GM21786 (cell line): ENCODE measurements around the gene DSCAML1.

Experiments used
- ATAC-seq: cut with Tn5 transposase; IDR thresholded peaks from one replicate; pipeline ENCODE4 v1.9.1; 2021; ENCODE audit not compliant: unreplicated experiment

Gene DSCAML1

DNA sequence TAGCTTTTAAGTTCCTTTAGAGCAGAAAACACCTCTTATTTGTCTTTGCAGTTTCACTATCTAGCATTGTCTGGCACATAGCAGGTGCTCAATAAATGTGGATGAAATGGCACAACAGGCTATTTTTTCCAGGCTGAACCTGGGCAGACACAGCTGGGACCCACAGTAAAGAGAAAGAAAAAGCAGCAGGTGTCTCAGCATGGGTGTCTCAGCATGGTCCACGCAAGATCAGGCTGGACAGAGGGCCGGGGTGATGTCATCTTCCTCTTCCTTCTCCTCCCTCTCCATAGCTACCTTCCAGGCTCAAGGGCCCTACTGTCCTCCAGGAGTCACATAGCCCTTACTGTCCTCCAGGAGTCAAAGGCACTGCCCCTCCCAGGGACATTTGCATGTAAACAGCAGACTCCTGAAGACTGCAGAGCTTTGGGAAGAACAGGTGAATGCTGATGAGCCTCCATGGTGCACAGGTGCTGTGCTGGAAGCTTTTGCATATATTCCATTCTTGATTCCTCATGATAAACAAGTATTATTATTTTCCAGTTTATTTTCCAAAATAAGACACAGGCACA, 65.2 kb downstream of the DSCAML1 start:
- ATAC-seq: no peak

DNA sequence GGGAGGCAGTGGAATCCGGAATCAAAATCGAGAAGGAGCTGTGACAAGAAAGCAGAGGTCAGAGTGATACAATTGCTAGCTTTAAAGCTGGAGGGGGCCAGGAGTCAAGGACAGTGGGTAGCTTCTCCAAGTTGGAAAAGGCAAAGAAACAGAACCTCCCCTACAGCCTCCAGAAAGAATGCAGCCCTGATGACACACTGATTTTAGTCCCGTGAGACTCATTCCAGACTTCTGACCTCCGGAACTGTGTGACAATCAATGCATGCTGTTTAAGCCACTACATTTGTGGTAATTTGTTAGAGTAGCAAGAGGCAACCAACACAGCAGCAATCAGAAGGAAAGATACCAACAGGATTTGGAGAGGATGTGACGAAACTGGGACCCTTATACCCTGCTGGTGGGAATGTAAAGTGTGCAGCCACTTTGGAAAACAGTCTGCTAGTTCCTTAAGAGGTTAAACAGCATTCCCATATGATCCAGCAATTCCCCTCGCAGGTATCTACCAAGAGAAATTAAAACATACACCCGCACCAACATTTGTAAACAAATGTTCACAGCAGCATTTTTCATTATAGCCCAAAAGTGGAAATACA, 66.7 kb downstream of the DSCAML1 start:
- ATAC-seq: no peak

DNA sequence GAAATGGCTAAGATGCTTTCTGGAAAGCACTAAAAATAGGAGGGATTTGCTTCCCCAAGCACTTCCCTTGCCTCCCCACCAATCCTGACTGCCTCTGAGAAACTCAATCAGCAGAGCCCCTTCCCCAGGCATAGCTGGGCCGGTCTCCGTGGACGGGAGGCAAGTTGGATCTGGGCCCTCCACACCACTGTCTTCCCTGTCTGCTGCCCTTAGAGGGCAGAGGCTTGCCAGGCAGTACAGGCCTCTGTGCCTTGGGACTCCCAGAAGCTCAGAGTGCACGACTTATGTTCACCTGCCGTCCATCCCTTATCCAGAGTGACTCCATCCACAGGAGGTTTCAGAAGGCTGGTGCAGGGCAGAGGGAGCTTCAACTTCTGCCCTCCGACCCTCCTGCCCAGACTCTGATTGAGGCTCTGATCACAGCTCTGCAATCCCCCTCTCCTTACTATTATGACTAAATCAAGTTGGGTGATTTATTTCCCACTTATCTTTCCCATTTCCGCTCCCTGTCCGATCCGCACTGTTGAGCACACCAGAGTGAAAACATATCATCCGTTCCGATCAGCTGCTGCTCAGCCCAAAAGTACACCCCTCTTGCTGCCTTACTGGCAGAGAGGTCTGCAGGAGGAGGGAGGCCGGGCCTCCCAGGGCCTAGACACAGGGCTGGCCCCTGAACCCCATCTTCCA, 71.8 kb downstream of the DSCAML1 start:
- ATAC-seq: no peak

DNA sequence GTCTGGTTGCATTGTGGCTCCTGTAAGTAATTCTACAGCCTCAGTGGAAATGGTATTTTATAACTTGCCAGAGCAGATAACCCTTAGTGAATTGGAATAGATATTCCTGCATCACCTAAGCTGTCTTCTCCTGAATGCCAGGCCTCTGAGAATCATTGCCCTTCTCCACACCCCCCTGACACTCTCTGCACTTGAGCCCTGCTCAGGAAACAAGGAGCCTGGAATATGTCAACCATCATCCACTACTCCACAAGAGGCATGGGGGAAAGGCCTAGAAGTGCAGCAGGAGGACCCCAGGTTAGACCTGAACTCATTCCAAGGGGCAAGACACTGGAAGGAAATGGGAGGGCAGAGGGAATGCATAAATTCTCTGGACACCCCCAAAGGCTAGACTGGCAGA, 72.4 kb downstream of the DSCAML1 start:
- no peak for ATAC-seq

DNA sequence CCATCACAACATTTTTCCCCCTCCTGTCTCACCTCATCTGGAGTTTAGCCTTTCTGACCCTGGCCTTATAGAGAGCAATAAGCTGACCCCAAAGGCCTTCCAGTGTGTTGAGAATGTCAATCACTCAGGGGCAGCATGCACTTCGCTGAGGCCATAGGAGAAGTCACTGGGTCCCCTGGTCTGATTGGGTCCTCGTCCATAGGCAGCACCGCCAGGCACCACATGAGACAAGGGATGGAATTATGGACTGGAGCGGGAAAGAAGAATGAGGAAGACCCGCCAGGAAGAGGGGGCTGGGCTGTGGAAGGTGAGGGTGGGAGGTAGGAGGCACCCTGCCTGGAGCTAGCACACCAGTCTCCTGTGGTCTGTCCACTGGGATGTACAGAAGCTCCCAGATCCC, 72.9 kb downstream of the DSCAML1 start:
- ATAC-seq: no peak

DNA sequence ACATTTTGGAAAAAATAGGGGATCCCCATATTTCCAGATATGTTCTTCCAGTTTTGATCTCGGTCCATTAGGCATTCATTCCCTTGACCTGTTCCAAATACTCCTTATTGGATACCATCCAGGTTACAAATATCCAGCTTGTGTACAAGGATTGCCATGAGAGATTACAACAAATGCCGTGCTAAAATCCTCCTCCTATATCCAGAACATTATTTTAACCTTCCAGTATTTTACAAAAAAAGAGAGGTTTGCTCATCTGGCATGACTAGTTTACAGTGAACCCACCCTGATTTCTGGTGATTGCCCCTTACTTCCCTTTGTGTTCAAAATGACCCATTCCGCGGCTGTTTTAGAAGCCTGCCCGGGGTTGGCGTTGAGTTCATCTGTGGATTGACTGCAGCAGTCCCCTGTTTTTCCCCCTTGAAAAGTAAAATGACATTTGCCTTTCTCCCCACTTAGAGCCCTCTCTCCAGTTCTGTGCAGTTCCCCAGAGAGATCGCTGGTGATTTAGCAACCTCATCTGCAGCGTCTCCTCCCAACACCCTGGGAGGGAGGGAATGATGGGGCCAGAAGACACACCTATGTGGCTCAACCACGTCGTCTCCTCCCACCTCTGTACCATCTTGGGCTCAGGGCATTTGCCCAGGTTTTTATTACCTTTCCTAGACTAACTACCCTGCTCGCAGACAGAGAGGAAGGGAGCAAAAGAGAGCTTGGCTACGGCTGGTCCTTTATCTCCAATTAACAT, 73.6 kb downstream of the DSCAML1 start:
- ATAC-seq: no peak

DNA sequence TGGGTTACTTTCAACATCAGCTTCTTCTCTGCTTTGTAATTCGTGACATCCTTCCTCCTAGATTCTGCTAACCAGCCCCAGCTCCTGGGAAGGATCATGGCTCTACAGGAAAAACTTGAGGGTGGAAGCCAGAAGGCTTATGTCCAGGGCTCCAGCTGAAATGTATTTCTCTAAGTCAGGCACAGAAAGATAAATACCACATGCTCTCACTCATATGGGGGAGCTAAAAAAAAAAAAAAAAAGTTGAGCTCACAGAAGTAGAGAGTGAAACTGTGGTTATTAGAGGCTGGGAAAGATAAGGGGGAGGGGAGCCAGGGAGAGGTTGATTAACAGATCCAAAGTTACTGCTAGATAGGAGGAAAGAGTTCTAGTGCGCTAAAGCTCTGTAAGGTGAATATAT, 74.9 kb downstream of the DSCAML1 start:
- ATAC-seq: no peak

DNA sequence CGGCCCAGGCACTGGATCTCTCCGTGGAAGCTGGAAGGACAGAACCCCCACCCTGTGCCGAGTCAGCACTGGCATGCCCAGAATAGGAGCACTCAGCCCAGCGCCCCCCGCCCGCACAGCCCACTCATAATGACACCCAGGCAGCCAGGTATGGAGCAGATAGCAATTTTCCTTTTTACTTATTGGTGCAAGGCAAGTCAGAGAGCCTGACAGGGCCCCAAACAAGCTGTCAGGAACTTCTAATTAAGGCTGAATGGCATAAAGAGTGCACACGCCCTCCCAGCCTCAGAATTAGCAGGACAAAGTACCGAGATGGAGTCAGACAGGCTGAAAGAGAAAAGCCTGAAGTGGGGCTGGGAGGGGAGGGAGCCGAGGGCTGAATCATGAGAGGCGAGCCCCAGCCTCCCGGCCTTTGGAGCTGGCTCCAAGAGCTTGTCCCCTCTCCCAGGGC, 76.9 kb downstream of the DSCAML1 start:
- no peak for ATAC-seq

DNA sequence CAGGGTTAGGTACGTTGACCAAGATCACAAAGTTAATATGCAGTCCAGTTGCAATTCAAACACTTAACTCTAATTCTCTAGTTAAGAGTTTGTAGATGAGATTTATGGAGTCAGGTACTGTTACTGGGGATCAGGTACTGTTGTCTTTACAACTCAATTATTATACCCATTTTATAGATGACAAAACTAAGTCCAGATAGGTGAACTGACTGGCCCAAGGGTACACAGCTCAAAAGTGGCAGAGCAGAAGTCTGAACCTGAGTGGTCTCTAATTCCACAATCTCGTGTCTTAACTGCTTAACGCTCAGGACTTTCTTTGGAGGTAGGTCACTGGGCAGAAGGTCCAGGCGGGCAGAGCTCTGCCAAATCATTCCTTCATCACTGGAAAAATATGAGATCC, 77.5 kb downstream of the DSCAML1 start:
- no peak for ATAC-seq

DNA sequence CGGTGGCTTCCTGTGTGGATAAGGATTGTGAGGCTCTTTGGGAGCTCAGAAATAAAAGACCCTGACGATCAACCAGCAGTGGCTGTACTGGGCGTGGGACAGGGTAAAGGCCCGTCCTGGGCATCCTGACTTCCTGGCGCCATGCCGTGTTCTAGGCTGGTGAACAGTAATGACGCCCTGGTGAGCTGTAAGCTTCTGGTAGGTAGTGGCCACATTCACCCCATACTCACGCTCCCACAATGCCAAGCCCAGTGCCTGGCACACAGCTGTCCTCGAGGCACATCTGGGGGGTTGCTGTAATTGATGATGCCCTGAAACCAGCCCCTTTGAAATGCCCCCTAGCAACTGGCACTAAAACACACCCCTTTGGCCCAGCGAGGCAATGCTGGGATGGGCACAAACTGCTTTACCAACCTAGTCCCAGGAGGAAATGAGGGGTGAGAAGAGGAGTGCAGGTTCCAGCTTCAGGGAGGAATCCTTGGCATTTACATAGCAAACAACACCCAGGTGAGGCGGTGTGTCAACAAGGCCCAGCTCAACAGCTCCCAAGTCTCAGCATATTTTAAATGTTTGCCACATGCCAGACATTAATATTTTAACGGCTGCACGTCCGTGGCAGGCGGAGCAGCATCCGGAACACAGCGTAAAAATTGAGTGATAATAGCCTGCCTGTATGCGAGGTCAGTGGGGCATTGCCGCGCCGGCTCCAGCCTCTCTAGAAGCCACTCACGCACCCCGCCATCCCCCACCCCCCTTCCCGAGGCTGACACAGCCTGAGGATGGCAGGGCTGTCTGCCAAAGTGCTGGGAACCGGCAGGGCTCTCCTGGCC, 79.3 kb downstream of the DSCAML1 start:
- no peak for ATAC-seq

DNA sequence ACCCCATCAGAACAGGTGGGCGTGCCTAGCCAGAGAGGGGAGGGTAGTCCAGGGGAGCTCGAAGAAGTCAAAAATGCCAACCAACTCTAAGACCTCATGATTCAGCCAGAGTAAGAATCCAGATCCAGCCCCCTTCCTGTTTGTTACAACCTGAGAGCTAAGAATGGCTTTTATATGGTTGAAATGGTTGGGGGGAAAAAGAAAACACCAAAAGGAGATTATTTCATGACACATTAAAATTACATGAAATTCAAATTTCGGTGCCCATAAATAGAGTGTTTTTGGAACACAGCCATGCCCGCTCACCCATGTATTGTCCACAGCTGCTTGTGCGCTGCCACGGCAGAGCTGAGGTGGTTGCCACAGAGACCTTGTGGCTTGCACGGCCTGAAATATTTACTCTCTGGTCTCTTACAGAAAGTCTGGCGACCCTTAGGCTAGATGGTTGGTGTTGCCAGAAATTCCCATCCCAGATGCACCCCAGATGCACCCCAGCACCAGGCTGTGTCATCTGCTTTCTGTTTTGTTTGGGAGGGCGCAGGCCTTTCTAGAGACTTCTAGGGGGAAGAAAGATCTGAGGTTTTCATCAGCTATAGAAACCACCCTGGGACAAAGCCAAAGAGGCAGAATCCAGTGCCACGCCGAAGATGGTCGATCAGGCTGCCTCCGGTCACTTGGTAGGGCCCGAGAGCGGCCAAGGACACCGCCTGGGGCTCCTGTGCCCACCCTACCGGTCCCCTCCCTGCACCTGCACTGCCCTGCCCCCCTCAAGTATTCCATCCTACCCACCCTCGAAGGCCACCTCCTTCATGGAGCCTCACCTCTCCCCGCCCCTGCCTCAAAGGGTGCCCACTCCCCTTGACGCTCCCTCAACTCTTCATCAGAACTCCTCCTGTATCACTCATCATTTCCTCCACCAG, 80.2 kb downstream of the DSCAML1 start:
- ATAC-seq: no peak

DNA sequence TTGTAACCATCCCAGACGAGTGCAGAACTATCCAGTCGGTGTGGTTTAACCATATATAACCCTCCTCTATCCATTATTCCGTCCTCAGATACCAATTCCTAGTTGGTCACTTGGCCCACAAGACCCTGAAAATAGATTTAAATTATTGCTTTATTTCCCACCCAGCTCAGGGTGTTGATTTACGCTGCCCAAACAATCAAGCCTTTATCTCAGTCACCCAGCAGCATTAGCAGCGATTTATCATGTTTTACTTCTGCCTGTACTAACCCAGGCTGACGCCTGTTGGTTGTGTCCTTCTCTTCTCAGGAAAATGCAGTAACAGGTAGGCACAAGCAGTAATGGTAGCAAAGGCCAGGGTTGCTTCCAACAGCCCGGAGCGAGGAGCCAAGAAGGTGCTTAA, 81.2 kb downstream of the DSCAML1 start:
- no peak for ATAC-seq

DNA sequence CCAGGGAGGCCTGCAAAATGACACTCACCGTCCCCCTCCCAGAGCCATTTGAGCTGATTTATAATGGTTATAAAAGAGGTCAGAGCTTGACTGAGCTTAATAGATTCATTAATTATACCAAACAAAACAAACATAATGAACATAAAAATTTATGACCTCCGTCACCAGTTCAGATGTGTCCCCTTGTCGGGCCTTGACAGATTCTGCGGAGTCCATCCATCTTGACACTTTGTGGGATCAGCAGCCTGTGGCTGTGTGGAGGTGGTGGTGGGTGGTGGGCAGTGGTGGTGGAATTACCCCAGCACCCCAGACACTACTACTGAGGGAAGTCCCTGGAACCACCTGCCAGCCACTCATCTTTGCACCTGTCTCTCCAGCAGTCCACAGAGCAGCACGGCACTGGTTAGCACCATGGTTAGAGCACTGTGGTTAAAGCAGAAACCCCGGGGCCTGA, 83.5 kb downstream of the DSCAML1 start:
- no peak for ATAC-seq

DNA sequence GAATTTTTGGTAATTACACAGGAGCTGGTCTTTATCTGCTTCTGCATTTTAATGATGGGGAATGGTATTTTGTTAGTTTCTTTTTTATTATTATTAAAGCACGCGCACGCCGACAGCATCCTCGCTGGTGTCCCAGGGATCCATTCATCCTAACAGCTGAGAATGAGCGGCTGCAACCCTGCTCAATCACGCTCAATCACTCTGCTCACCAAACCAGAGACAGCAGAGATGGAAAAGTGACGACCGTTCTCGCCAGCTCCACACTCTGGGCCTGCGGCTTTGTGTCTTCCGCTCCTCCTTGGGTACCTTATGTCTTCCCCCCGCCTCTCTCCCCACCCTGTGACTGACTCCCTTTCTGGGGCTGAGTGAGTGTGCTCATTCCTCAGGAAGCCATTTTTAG, 84.5 kb downstream of the DSCAML1 start:
- no peak for ATAC-seq

DNA sequence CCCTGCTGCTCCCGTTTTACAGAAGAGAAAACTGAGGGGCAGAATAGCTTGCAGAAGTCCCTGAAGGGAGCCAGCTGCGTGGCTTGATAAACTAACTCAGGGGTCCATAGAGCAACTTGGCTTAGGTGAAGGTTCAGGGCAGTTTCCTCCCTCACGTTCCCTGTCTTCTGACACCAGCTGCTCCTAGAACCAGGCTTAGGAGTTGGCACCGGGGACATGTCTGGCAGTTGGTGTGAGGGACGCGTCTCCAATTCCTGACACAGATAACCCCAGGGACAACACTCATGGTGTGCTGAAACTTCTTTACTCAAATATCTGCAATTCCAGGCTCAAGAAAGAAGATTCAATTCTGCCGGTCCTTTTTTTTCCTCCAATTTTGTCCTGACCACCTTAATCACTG, 85.7 kb downstream of the DSCAML1 start:
- ATAC-seq: no peak

DNA sequence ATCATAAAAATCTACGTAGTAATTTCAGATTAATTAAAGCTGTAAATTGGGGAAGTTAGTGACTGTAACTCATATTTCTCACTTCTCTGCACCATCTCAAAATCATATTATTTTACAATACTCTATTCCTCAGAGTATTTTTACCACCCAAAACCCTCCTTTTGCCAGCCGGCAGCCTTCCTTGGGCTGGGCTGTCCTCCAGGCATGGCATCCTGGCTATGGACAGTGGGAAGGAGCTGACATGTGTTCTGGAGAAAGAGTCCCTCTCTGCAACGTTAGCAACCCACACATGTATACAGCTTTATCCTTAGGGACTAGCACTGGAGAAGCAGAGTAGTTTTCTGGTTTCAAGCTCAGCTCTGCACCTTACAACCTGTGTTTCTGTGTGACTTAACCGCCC, 86.8 kb downstream of the DSCAML1 start:
- ATAC-seq: no peak

DNA sequence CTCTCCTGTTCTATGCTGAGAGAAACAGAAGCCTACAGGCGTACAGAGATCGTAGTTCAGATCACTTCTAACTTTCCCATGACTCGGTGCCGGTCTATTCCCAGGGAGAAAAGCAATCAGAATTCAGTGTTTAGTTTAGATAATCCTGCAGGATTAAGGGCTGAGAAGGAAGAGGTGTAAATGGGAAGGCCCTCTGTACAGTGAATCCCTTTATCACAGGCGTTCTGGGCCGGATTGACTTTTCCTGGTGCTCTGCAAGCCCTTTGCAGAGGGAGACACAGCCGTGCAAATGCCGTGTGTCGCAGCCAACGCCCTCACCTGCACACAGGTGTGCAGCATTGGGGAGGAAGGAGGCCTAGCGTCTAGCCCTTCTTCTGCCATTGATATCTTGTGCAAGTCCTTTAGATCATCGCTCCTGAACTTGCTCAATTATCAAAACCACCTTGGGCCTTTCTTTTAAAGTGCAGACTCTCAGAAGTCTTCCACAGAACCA, 90.6 kb downstream of the DSCAML1 start:
- ATAC-seq: no peak

DNA sequence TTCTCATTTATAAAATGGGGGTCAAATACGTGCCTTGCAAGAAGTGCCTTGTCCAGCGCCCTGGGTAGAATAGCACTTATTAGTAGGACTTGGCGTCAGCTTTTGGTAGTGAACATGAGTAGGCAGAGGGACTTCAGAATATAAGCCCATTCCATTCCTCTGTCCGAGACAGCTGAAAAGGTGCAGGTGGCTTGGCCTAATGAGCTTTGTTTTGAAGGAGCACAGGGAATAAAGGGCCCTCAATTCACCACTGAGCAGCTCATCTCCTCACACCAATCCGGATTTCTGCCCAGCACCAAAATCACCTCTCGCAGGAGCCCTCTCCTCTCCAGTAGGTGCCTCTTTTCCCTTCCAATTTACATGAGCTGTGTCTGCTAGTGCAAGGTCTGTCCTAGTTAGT, 91.2 kb downstream of the DSCAML1 start:
- ATAC-seq: no peak

DNA sequence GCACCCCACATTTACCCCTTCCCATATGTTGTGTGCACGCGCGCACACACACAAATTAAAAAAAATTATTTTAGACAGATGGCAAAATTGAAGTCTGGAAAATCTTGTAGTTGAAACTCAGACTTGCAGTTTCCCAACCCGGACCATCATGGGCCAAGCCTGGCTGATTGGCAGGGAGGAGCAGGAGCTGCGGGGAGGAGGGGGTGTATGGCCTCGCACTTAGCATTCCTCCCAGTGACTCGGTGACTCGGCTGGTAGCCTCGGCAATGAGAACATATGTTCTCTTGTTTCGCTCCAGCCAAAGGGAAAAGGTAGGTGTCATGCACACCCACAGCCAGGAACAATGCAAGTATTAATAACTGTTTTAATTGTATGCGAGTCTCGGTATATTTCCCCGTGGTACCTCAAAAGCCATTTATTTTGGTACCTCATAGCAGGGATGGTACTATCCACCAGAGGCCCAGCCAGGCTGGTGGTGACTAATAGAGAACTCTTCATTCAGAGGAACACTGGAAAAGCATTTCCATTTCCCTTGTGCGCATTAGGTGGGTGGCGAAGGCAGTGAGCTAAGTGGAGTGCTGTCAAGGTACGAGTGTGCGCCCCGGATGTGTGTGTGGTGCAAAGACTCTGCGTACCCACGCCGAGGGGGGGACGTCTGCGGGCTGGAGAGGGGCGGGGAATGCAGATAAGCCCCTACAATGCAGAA, 92.5 kb downstream of the DSCAML1 start:
- ATAC-seq: no peak
